ENCODE results near the gene LIMD2.

The LIMD2 gene

DNA sequence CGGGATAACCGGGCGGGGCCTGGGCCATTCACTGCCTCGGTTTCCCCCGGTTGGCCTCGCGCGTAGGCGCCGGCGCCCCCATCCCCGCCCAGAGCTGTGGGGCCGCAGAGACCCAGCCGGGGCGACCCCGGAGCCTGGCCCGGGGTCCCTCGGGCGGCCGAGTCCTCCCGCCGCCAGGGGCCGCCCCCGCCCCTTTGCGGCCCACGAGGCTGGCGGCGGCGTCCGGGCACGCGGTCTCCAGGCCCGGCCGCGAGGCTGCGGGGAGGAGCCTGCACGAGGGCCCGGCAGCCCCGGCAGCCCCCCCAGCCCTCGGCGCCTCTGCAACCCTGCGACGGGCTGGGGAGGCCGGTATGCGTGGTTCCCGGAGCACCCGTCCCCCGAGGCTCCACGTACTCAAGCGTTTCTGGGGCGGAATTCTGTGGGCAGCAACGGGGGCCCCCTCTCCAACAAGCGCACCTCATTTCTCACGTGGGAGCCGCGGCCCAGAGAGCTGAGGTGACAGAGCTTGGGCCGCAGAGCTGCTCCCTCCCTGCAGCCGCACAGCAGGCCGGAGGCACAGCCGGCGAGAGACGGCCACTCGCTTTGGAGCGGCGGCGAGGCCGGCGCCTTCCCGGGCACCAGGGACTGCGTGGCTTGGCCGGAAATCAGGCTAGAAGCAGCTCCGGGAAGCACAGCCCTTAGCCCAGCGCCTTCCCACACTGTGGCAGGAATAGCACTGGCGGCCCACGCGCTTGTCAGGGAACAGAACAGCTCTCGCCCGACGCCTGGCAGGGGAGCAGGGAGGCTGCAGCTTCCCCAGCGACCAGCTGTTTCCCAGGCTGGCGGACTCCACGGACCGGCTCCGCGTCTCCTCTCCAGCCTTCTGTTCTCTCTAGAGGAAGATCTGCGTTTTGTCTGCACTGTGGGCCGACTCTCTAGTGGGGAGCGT, 867 bp upstream of the LIMD2 start:
- no peak for DNase-seq

GRCh38 chr17:63698886-63699637, 863 bp downstream of the LIMD2 start:
- DNase-seq, result no peak

DNA sequence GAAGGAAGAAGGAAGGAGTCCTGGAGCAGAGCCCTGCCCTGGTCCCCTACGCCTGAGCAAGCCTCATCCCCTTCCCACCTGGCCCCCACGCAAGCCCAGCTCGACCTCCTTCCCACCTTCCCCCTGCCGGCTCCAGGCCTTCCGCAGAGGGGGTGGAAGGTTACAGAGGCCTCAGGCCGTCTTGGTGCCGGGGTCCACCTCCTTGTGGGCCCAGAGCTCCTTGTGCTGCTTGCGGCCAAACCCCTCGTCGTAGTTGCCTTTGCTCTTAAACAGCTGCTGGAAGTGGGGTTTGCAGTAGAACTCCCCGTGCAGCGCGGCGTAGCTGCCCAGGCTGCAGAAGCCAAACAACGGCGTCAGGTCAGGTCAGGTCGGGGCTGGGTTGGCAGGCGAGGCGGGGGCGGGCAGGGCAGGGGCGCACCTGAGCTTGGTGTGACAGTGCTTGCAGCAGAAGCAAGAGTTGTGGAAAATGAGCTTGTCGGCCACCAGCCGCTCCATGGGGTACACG, 1.5 kb downstream of the LIMD2 start:
- DNase-seq, result no peak

DNA sequence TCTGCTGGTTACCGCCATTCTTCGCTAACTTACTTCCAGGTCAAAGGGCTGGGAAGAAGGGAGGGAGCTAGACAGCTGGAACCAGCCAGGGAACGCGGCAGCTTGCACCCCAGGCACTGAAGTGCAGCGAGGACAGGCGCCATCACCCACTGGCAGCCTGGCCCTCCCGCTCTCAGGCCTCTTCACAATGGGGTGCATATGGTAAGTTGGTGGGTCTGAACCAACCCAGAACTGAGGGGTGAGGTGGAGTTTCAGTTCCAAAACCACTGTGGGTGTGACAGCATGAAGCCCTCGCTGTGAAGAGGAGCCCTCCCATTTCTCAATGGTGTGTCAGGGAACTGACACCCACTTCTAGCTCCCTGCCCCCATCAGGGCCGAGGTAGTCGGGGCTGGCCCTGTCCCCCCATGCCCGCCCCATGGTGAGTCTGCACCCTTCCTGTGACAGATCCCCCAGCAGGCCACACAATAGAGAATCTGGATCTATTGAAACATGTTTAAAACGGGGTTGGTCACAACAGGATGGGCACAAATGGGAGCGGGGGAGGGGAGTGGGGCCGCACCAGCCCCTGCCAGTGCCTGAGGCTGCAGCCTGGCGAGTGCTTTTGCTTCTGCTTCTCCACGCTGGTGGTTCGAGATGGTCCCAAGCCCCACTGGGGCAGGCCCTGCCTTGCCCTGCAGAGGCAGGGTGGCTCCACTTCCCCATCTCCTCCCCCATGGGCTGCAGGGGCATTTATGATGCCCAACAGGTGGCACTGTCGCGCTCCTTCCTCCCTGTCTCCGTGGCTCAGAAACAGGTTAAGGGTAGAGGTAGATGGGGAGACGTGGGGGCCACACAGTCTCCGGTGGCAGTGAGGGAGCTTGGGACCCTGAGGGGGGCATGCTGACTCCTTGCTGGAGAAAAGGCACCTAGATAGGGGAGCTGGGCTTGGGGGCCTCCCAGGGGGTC, 2.3 kb downstream of the LIMD2 start:
- DNase-seq, result no peak

- no peak for DNase-seq
These were observed 3.5 kb downstream of the LIMD2 start for GRCh38 chr17:63696381-63696961.

- no peak for DNase-seq
These were observed 4.0 kb downstream of the LIMD2 start for GRCh38 chr17:63695889-63696288.

DNA sequence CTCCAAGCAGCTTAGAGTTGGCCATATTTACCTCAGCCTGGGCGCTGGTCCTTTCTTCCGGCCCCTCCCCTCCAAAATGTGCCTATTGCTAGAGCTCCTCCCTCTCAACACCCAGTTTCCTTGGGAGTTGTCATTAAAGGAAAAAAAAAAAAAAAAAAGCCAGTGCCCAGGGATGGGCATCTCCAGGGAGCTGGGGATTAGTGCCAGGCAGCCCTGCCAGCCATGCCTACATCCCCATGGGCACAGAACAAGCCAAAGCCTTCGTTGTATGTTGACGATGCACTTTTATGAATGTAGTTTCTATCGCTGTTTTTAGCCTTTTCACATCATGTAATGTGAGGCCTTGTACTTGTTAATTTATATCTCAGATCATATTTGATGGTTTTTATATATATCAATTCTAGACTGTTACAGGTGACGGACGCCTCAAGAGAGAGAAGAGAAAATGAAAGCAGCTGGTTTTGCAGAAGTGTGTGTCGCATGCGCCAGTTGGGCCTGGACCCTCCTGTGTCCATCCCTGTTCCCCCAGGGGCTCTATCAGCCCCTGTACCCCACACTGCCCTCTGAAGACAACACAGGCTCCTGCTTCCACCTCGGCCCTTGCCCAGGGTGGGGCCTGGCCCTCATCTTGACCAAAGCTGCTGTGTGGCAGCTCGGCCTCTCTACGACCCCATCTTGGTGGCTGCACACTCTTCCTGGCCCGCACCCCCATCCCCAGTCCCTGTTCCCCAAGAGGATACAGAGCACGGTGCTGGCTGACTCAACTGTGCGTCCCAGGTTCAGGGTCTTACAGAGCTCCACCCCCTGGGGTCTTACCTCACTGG, 4.8 kb downstream of the LIMD2 start:
- DNase-seq, result no peak

GRCh38 chr17:63694229-63694949, 5.5 kb downstream of the LIMD2 start:
- DNase-seq, result no peak

DNA sequence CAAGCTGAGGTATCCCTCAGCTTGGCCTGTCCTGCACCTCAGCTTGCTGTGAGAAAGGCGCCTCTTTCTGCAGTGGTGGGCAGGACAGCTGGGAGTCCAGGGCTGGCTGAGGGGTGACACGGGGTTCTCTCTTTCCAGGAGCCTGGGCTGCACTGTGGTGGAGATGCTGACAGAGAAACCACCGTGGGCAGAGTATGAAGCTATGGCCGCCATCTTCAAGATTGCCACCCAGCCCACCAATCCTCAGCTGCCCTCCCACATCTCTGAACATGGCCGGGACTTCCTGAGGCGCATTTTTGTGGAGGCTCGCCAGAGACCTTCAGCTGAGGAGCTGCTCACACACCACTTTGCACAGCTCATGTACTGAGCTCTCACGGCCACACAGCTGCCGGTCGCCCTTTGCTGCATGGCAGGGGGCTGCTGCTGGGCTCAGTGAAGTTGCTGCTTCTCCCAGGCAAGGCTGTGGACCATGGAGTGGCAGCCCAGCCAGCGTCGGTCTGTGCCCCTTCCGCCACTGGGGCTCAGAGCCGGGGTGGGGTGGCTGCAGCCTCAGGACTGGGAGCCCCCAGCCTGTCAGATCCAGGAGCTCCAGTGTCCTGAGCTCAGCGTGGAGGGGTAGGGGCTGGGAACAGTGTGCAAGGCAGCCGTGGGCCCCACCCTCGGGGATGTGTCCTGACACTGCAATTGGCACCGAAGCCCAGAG, 6.4 kb downstream of the LIMD2 start:
- DNase-seq, result no peak

- no peak for DNase-seq
These were observed 7.6 kb downstream of the LIMD2 start for GRCh38 chr17:63692195-63692816.

DNA sequence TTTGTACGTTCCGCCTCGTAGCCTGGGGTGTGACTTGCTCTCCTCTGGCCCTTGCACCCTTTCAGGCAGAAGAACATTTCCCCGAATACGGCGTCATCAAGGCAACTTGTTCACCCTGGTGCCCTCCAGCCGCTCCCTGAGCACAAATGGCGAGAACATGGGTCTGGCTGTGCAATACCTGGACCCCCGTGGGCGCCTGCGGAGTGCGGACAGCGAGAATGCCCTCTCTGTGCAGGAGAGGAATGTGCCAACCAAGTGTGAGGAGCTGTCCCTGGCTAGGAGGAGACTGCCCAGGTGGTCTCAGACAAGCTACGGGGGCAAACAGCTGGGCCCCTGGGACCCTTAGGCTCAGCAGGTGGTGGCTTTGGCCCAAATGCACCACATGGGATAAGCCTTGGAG, 10.4 kb downstream of the LIMD2 start:
- DNase-seq, result no peak

- no peak for DNase-seq
These were observed 11.4 kb downstream of the LIMD2 start for GRCh38 chr17:63688396-63689020.

GRCh38 chr17:63686138-63686685, 13.7 kb downstream of the LIMD2 start:
- DNase-seq, result no peak

DNA sequence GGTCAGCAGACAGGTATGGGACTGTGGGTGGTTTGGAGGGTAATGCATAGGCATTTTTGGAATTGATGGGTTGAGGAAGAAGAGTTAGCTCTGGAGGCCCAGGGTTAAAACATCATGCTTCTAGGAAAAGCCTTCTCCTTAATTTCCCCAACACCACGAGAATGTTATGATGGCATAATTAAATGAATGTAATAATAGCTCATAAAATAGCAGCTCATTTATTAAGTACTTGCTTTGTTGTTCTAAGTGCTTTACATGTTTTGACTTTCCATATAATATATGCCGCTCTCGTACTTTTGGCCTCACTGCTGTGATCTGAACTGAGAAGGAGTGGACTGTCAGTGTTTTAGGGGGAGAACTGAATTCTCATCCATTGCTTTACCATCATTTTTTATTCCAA, 14.3 kb downstream of the LIMD2 start:
- no peak for DNase-seq

- no peak for DNase-seq
These were observed 14.9 kb downstream of the LIMD2 start for GRCh38 chr17:63685041-63685440.

GRCh38 chr17:63682981-63683380, 16.9 kb downstream of the LIMD2 start:
- DNase-seq, result no peak

GRCh38 chr17:63682441-63682840, 17.5 kb downstream of the LIMD2 start:
- no peak for DNase-seq

DNA sequence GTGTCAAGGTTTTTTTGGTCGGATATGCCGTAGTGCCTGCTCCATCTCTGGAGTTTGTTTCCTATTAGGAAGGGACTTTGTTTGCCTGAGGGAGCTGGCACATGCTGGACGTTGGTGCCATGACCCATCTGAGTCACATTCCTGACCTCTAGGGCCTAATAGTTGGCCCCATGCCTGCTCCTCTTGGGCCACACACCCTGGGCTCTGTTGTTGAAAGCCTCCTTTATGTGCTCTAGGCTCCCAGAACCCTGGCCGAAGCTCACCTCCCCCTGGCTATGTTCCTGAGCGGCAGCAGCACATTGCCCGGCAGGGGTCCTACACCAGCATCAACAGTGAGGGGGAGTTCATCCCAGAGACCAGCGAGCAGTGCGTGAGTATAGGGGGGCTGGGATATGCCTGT, 18.4 kb downstream of the LIMD2 start:
- no peak for DNase-seq

- no peak for DNase-seq
These were observed 19.2 kb downstream of the LIMD2 start for GRCh38 chr17:63680700-63681099.
